SIG-M5 treated with dmso at 0.1 percent for 504 hours (cell line): ENCODE measurements around the gene SGMS1.
"Not testable (repeated sequence)": the region's sequence is repeated elsewhere in the genome, so short reads cannot be mapped to it uniquely, and the experiment has no call there.

ENCODE experiments used
- DNase-seq: peaks from one replicate; lab custom pipeline; 2025; ENCODE audit not compliant: unreplicated experiment; lab: John Stamatoyannopoulos, UW

The SGMS1 gene

GRCh38 chr10:50355693-50356480 lies 267.9 kb downstream of the SGMS1 start:
- DNase-seq = not testable (repeated sequence)

GRCh38 chr10:50351483-50352146 lies 272.1 kb downstream of the SGMS1 start:
- DNase-seq = no peak

GRCh38 chr10:50350366-50350765 lies 273.4 kb downstream of the SGMS1 start:
- DNase-seq = no peak

GRCh38 chr10:50349554-50349953 lies 274.2 kb downstream of the SGMS1 start:
- DNase-seq = no peak

GRCh38 chr10:50347394-50347802 lies 276.4 kb downstream of the SGMS1 start:
- no peak for DNase-seq

GRCh38 chr10:50346942-50347341 lies 276.8 kb downstream of the SGMS1 start:
- no peak for DNase-seq

GRCh38 chr10:50345545-50345944 lies 278.2 kb downstream of the SGMS1 start:
- no peak for DNase-seq

GRCh38 chr10:50343702-50344331 lies 279.9 kb downstream of the SGMS1 start:
- DNase-seq = no peak

GRCh38 chr10:50341987-50342386 lies 281.8 kb downstream of the SGMS1 start:
- DNase-seq = no peak

GRCh38 chr10:50336140-50336539 lies 287.6 kb downstream of the SGMS1 start:
- DNase-seq = no peak

GRCh38 chr10:50335397-50335796 lies 288.4 kb downstream of the SGMS1 start:
- DNase-seq = no peak

GRCh38 chr10:50334273-50334672 lies 289.5 kb downstream of the SGMS1 start:
- no peak for DNase-seq

- DNase-seq = no peak
Observed at GRCh38 chr10:50333872-50334271, 289.9 kb downstream of the SGMS1 start.

GRCh38 chr10:50332108-50332842 lies 291.5 kb downstream of the SGMS1 start:
- no peak for DNase-seq

GRCh38 chr10:50331486-50331885 lies 292.3 kb downstream of the SGMS1 start:
- no peak for DNase-seq

- DNase-seq = no peak
Observed at GRCh38 chr10:50326757-50327701, 296.7 kb downstream of the SGMS1 start.

GRCh38 chr10:50326172-50326555 lies 297.6 kb downstream of the SGMS1 start:
- DNase-seq = no peak

GRCh38 chr10:50325449-50326171 lies 298.1 kb downstream of the SGMS1 start:
- DNase-seq = peak; percentile 82

GRCh38 chr10:50324680-50325393 lies 298.9 kb downstream of the SGMS1 start:
- DNase-seq = no peak
